Bronchial epithelial cell (primary cell): ENCODE data around the gene SNAP29. TPM values are rescaled to one million over a fixed set of nuclear protein-coding genes. Genes with fewer than 3 reads are reported as not detected.
"Not testable (repeated sequence)": the region's sequence is repeated elsewhere in the genome, so short reads cannot be mapped to it uniquely, and the experiment has no call there.

Experiments used
- DNase-seq: peaks from one replicate; pipeline ENCODE4 v3.0.0-alpha.2; 2010; ENCODE audit warnings: low read depth
- FAIRE-seq: peaks from 2 replicates; lab custom pipeline; 2011; peaks lifted over from hg19 to GRCh38; lab: Jason Lieb, UNC
- H3K27me3 ChIP-seq: 2 replicates; pipeline ENCODE4 v1.5.1; 2011; ENCODE audit warnings: low read length; ENCODE audit not compliant: control insufficient read depth, insufficient read depth
- H3K36me3 ChIP-seq: 2 replicates; pipeline ENCODE4 v1.5.1; 2011; ENCODE audit warnings: low read length; ENCODE audit not compliant: control insufficient read depth, insufficient read depth
- H3K4me3 ChIP-seq: 2 replicates; pipeline ENCODE4 v1.5.1; 2011; ENCODE audit warnings: mild to moderate bottlenecking, low read depth, low read length, control low read depth
- CTCF ChIP-seq: IDR thresholded peaks from 2 replicates; pipeline ENCODE4 v1.5.1; 2011; ENCODE audit warnings: mild to moderate bottlenecking, moderate library complexity, low read length, control low read depth, inconsistent platforms; ENCODE audit not compliant: insufficient read depth, severe bottlenecking
- total RNA-seq: library from RNA; depleted of rRNA; stranded (reverse); fragments of >200 nt; gene quantifications from 2 replicates; pipeline ENCODE4 v1.2.1, GENCODE V29; 2014

The SNAP29 gene
- total RNA-seq, 1 donor from 2014 or later: 3.7 TPM

- Histone ChIP-seq H3K27me3 (no peaks in the 10 kb centered on the region), H3K4me3 (no peak overlapping the region), H3K36me3 (peaks cover 12% of the 10 kb centered on the region)
- TF ChIP-seq CTCF: no peak
- no peak for DNase-seq
- FAIRE-seq: no peak
Observed at GRCh38 chr22:20813056-20813455, 45.8 kb upstream of the SNAP29 start.

- peaks cover 14% of the 10 kb centered on the region for H3K36me3 ChIP-seq
- no peak for TF ChIP-seq CTCF
- DNase-seq (no peak), FAIRE-seq (no peak)
- H3K4me3 ChIP-seq: no peak overlapping the region
- no peaks in the 10 kb centered on the region for H3K27me3 ChIP-seq
Observed at GRCh38 chr22:20814221-20814808, 44.5 kb upstream of the SNAP29 start.

GRCh38 chr22:20815477-20816050 is 43.2 kb upstream of the SNAP29 start:
- Histone ChIP-seq H3K4me3 (no peak overlapping the region), H3K36me3 (peaks cover 12% of the 10 kb centered on the region), H3K27me3 (no peaks in the 10 kb centered on the region)
- FAIRE-seq: peak; percentile 13
- no peak for TF ChIP-seq CTCF
- DNase-seq: no peak

GRCh38 chr22:20816559-20816958 is 42.2 kb upstream of the SNAP29 start:
- FAIRE-seq (no peak), DNase-seq (no peak)
- TF ChIP-seq CTCF: no peak
- H3K27me3 ChIP-seq: no peaks in the 10 kb centered on the region
- no peak overlapping the region for H3K4me3 ChIP-seq
- H3K36me3 ChIP-seq: peaks cover 6% of the 10 kb centered on the region

GRCh38 chr22:20818471-20818870 is 40.3 kb upstream of the SNAP29 start:
- peaks cover 6% of the 10 kb centered on the region for H3K36me3 ChIP-seq
- DNase-seq (no peak), FAIRE-seq (no peak)
- no peaks in the 10 kb centered on the region for H3K27me3 ChIP-seq
- TF ChIP-seq CTCF: no peak
- no peak overlapping the region for H3K4me3 ChIP-seq

GRCh38 chr22:20819471-20819870 is 39.3 kb upstream of the SNAP29 start:
- H3K27me3 ChIP-seq: no peaks in the 10 kb centered on the region
- DNase-seq: no peak
- H3K4me3 ChIP-seq: no peak overlapping the region
- peaks cover 10% of the 10 kb centered on the region for H3K36me3 ChIP-seq
- no peak for TF ChIP-seq CTCF
- FAIRE-seq: no peak

- not testable (repeated sequence) for H3K36me3 ChIP-seq, H3K4me3 ChIP-seq, DNase-seq, H3K27me3 ChIP-seq, FAIRE-seq
Observed at GRCh38 chr22:20821717-20822239, 37.0 kb upstream of the SNAP29 start.
